ENCODE results near the gene MYO5C. TPM values are rescaled to one million over a fixed set of nuclear protein-coding genes. Genes with fewer than 3 reads are reported as not detected.

Gene MYO5C
- total RNA-seq, 4 donors from 2014 or later: 9.2 to 61.8 (median 21.4) TPM

DNA sequence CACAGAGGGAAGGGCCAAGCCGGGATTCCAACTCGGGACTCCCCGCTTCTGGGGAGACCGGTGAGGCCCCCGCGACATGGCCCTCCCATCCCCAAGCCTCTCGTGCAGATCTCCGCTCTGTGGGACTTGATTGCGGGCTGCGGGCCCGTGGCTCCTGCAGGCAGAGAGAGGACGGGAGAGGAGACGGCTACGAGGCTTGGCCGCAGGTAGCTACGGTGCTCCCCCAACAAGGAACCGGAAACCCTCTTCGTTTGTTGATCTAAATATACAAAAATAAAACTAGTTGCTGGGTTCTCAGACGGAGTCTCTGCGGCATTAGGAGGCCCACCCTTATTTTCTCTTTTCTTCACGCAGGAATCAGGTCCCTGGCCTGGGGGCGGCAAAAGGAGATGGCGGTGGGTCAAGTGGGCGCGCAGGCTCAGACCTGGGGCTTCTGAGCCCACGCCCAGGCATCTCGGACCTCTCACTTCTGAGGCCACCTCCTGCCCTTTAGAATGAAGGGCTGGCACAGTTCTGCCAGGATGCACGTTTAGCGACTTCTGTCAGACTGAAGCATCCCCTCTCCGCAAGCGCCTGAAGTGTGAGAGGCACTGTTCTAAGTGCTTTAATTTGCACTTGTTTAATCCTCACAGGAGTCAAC is 115.3 kb downstream of the MYO5C start:
- TF ChIP-seq, protein P1, sequence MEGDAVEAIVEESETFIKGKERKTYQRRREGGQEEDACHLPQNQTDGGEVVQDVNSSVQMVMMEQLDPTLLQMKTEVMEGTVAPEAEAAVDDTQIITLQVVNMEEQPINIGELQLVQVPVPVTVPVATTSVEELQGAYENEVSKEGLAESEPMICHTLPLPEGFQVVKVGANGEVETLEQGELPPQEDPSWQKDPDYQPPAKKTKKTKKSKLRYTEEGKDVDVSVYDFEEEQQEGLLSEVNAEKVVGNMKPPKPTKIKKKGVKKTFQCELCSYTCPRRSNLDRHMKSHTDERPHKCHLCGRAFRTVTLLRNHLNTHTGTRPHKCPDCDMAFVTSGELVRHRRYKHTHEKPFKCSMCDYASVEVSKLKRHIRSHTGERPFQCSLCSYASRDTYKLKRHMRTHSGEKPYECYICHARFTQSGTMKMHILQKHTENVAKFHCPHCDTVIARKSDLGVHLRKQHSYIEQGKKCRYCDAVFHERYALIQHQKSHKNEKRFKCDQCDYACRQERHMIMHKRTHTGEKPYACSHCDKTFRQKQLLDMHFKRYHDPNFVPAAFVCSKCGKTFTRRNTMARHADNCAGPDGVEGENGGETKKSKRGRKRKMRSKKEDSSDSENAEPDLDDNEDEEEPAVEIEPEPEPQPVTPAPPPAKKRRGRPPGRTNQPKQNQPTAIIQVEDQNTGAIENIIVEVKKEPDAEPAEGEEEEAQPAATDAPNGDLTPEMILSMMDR (IDR thresholded peaks at IDR 0.05; ENCODE audit: low read depth): no peak

- TF ChIP-seq, protein P1 (IDR thresholded peaks at IDR 0.05; ENCODE audit: low read depth): no peak
These were observed 116.1 kb downstream of the MYO5C start for GRCh38 chr15:52179278-52180195.

DNA sequence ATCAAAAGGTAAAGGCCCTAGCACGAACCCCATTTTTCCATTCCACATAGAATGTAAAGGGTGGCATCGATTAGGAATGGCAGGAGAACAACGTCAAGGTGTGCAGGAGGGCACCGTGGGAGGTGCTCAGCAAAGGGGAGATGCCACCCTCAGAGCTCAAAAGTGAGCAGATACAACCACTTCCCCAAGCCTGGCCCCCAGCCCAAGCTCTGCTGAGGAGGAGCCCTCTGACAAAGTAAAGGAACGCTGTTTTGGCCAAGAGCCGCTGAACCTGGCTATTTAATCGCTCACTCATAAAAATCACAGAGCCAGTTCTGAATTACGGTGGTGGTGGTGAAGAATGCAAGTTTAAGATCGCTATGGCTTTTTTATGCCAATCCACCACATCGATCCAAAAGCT is 116.8 kb downstream of the MYO5C start:
- TF ChIP-seq, protein P1 (IDR thresholded peaks at IDR 0.05; ENCODE audit: low read depth): no peak

- TF ChIP-seq, protein P1 (IDR thresholded peaks at IDR 0.05; ENCODE audit: low read depth): no peak
These were observed 122.7 kb downstream of the MYO5C start for GRCh38 chr15:52172869-52173268.

DNA sequence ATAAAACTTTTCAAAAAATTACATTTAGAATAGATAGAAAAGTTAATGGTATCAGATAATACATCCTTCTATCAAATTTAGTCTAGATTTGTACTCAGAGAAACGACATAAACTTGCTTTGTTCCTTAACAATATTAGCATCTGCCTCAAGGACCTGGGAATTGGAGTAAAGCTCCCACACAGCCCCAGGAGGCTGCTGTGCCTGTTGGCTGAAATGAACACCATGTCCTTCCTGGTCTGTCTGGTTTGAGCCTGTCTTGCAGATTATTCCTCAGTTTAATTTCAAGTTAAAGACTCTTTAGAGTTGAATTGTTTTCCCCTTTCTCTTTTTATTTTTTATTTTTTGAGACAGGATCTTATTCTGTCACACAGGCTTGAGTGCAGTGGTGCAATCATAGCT is 123.8 kb downstream of the MYO5C start:
- TF ChIP-seq, protein P1 (IDR thresholded peaks at IDR 0.05; ENCODE audit: low read depth): no peak

- TF ChIP-seq, protein P1 (IDR thresholded peaks at IDR 0.05; ENCODE audit: low read depth): no peak
These were observed 124.2 kb downstream of the MYO5C start for GRCh38 chr15:52171386-52171785.

GRCh38 chr15:52164631-52165265 is 130.9 kb downstream of the MYO5C start:
- TF ChIP-seq, protein P1 (IDR thresholded peaks at IDR 0.05; ENCODE audit: low read depth): no peak

Data from subcutaneous adipose tissue (tissue), 4 donors.